Epithelial cell of esophagus (primary cell): ENCODE data around the gene MAJIN.

Experiments used
- DNase-seq: peaks from one replicate; pipeline ENCODE4 v3.0.0; 2010; ENCODE audit warnings: low read depth
- H3K4me3 ChIP-seq: 2 replicates; pipeline ENCODE4 v1.5.1; 2011; ENCODE audit warnings: mild to moderate bottlenecking, low read length, control low read depth
- TF ChIP-seq, protein P1 (sequence below): IDR thresholded peaks from 2 replicates; pipeline ENCODE4 v1.5.1; 2011; ENCODE audit warnings: low read depth, mild to moderate bottlenecking, low read length, control low read depth, inconsistent platforms; ENCODE audit not compliant: insufficient read depth; ENCODE audit errors: missing control alignments

The MAJIN gene

DNA sequence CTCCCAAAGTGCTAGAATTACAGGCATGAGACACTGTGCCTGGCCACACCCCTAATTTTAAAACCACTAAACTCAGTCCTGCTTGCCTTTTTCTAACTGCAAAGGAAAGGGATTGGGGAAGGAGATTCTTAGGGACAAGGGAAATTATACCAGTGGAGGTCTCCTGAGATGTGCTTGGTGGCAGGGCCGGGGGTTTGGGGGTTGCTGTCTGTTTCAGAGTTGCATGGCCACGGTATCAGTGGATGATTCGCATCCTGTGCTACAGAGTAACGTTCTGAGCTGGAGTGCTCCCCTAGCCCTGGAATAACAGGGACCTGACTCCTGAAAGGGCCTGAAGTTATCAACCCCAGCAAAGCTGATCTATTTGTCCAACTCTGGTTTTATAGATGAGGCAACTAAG lies 35.4 kb downstream of the MAJIN start:
- no peak overlapping the region for H3K4me3 ChIP-seq
- TF ChIP-seq, protein P1, sequence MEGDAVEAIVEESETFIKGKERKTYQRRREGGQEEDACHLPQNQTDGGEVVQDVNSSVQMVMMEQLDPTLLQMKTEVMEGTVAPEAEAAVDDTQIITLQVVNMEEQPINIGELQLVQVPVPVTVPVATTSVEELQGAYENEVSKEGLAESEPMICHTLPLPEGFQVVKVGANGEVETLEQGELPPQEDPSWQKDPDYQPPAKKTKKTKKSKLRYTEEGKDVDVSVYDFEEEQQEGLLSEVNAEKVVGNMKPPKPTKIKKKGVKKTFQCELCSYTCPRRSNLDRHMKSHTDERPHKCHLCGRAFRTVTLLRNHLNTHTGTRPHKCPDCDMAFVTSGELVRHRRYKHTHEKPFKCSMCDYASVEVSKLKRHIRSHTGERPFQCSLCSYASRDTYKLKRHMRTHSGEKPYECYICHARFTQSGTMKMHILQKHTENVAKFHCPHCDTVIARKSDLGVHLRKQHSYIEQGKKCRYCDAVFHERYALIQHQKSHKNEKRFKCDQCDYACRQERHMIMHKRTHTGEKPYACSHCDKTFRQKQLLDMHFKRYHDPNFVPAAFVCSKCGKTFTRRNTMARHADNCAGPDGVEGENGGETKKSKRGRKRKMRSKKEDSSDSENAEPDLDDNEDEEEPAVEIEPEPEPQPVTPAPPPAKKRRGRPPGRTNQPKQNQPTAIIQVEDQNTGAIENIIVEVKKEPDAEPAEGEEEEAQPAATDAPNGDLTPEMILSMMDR: no peak

DNA sequence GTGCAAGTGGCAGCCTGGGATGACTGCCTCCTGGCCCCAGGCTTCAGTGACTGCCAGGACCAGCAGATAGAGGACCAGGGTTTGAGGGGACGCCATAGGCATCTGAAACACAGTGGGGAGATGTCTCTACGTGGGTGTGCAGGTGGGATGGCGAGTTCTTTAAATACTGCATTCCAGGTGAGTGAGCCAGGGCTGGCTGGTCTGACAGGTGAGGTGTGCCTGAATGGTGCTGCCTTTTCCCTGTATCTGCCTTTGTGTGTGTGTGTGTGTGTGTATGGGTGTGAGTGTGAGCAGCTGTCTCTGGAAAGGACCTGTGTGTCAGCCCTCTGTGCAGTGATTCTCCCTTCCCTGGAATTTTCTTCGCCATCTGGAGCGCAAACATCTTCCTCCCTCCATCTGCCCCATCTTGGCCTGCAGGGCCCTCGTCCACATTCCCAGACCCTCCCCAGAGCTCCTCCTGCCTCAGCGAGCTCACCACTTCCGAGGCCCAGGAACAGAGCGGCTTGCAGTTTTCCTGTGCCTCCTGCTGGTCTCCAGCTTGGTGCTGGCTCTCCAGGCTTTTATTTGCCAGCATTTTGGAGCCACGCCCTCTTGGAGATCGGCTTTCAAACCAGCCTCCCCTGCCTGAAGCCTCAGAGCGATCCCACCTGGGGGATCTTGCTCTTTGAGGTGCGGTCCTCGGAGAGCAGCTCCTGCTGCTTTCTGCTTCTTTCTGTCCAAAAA lies 36.4 kb downstream of the MAJIN start, which contains the start of gene GPHA2:
Gene GPHA2 (minus strand): TSS at position 535 of the 723 bp plus-strand sequence. CDS start 433 bp downstream, at position 102.
- TF ChIP-seq, protein P1: no peak
- no peak within 1 kb of the TSS for H3K4me3 ChIP-seq
- DNase-seq: peak; percentile 45

More for the DNA sequence above, 35.4 kb downstream of the MAJIN start:
- DNase-seq: no peak

DNA sequence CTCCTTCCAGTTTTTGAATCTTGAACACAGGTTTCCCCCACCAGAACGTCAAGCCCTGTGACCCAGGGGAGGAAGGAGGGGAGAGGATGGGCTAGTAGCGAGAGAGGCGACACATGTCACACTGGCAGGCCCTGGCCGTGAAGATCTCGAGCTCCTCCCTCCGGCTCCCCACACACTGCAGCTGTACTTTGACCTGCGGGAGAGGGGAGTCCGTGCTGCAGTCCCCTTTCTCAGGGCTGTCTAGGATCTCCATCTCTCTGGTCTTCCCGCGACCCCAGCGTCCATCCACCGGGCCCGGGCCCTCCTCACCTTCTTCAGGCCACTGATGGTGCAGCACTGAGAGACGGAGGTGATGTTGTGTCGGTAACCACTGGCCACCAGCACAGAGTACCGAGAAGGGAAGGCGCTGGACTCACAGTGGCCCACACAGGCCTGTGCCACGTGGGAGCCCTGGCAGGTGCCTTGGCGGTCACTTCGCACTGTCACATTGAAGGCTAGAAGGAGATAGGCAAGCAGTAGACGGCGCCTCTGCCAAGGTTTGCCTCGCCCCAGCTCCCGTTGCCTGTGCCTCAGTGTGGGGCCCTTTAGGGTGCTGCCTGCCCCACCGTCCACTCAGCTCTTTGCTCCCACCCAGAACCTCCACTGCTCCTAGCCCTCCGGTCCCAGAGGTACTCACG lies 37.1 kb downstream of the MAJIN start:
- H3K4me3 ChIP-seq: no peak overlapping the region
- DNase-seq: no peak
- TF ChIP-seq, protein P1: no peak

DNA sequence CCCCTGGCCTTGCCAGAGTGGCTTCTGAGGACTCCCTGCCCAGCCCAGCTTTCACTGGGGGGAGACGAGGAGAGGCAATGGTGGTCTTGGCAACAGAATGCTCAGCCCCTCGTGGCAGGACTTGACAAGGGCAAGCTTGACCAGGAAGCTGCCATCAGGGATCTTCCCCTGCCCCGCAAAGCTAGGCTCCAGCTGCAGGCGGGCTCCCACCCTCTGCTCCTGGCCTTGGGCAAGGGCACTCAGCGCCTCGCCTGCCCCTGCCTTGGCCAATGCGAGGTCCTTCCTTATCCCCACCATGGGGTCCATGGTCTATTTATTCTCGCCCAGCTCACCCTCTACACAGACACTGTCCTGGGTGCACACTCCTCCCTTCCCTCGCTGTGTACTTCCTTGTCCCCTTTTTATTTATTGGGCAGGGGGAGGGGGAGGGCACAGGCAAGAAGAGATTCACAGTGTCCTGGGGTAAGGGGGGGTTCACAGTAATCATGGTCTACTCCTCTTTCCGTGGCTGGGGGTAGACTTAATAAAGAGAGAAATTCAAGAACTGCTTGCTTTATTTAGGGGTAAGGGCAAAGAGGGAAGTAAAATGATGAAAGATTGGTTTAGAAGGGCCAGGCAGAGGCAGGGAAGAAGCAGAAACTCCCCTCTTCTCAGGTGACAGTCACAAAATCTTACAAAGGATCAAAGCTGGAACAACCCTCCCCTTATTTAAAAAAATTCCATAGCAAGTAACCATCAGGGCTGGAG lies 37.8 kb downstream of the MAJIN start:
- no peak for DNase-seq
- H3K4me3 ChIP-seq: no peak overlapping the region
- TF ChIP-seq, protein P1: no peak

DNA sequence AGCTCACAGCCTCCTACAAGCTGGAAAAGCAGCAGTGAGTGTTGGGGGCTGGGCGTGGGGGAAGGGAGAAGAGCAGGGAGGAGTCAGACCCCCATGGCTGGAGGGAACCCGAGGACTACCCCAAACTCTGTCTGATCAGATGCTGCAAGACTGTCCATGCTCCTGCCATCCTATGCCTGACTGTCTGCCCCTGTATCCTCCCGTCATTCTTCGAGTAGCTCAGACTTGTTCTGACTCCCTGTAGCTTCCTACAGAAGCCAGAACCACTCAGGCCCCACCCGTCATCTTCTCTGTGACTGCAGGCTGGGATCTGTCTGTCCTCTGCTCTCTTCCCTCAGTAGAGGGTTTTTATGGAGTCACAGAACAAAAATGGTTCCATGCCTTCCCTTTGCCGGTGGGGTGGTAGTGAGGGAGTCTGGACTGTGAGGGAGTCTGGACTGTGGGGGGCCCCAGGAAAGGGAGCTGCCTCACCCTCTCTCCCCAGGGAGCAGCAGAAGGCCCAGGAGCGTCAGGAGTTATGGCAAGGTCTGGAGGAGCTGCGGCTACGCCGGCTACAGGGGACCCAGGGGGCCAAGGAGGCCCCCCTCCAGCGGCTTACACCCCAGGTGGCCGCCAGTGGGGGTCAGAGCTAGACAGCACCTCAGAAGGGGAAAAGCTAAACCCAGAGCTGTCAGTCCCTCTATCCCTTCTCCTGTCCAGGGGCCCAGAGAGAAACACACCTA lies 38.5 kb downstream of the MAJIN start:
- TF ChIP-seq, protein P1: no peak
- H3K4me3 ChIP-seq: no peak overlapping the region
- peak; percentile 17 for DNase-seq

DNA sequence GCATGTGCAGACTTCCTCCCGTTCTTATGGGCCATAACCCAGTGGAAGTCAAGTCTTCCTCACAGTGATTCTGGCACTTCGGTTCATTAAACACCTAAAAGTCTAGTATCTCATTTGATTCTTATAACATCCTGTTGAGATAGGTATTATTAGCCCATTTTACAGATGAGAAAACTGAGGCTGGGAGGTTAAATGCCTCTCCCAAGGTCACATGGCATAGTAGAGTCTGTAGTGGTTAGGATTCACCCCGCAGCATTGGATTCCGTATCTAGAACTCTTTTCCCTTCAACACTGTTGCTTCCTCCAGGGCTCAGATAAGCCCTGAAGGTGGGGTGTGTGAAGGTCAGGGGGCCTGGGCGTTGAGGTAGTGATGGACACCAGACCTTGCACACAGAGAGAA lies 39.6 kb downstream of the MAJIN start:
- TF ChIP-seq, protein P1: no peak
- no peak overlapping the region for H3K4me3 ChIP-seq
- DNase-seq: no peak
